HEK293 (cell line): ENCODE measurements around the gene CXCL17.

Source experiments
- GLIS2 ChIP-seq: fragments of 450-650 bp; formaldehyde crosslinking; IDR thresholded peaks from 2 replicates; pipeline ENCODE4 v1.5.1; 2016; ENCODE audit warnings: missing biosample characterization, missing genetic modification characterization
- KLF7 ChIP-seq: fragments of 450-650 bp; formaldehyde crosslinking; IDR thresholded peaks from 2 replicates; pipeline ENCODE4 v1.5.1; 2016; ENCODE audit warnings: missing biosample characterization, missing genetic modification characterization, borderline replicate concordance
- REPIN1 ChIP-seq: fragments of 450-650 bp; formaldehyde crosslinking; IDR thresholded peaks from 2 replicates; pipeline ENCODE4 v1.5.1; 2017; ENCODE audit warnings: missing biosample characterization, missing genetic modification characterization, low read depth
- TSHZ1 ChIP-seq: fragments of 450-650 bp; formaldehyde crosslinking; IDR thresholded peaks from 2 replicates; pipeline ENCODE4 v1.5.1; 2016; ENCODE audit warnings: missing biosample characterization, missing genetic modification characterization, borderline replicate concordance
- ZNF114 ChIP-seq: fragments of 450-650 bp; formaldehyde crosslinking; IDR thresholded peaks from 2 replicates; pipeline ENCODE4 v1.5.0; 2017; ENCODE audit warnings: missing biosample characterization, missing genetic modification characterization
- ZNF140 ChIP-seq: fragments of 450-650 bp; formaldehyde crosslinking; IDR thresholded peaks from 2 replicates; pipeline ENCODE4 v1.5.1; 2016; ENCODE audit warnings: missing biosample characterization, missing genetic modification characterization
- ZNF157 ChIP-seq: fragments of 450-650 bp; formaldehyde crosslinking; IDR thresholded peaks from 2 replicates; pipeline ENCODE4 v1.5.1; 2016; ENCODE audit warnings: missing biosample characterization, missing genetic modification characterization
- ZNF175 ChIP-seq: fragments of 450-650 bp; formaldehyde crosslinking; IDR thresholded peaks from 2 replicates; pipeline ENCODE4 v1.5.1; 2016; ENCODE audit warnings: missing biosample characterization, missing genetic modification characterization
- ZNF266 ChIP-seq: fragments of 450-650 bp; formaldehyde crosslinking; IDR thresholded peaks from 2 replicates; pipeline ENCODE4 v1.5.1; 2016; ENCODE audit warnings: missing biosample characterization, missing genetic modification characterization, low read depth
- ZNF274 ChIP-seq, 2 experiments: fragments of 200-500 bp in 1 of 2; fragments of 450-650 bp in 1 of 2; sonication (Bioruptor generic) in 1 of 2; formaldehyde crosslinking in 1 of 2; IDR thresholded peaks; 2 replicates each; pipeline versions ENCODE4 v1.5.1 to v1.6.1; 2014 to 2016; ENCODE audit warnings: borderline replicate concordance in 1 of 2, inconsistent platforms in 1 of 2, low read length in 1 of 2, missing biosample characterization in 1 of 2, missing genetic modification characterization in 1 of 2
- ZNF302 ChIP-seq: fragments of 450-650 bp; formaldehyde crosslinking; IDR thresholded peaks from 2 replicates; pipeline ENCODE4 v1.5.1; 2016; ENCODE audit warnings: missing biosample characterization, missing genetic modification characterization, low read depth
- ZNF404 ChIP-seq: fragments of 450-650 bp; formaldehyde crosslinking; IDR thresholded peaks from 2 replicates; pipeline ENCODE4 v1.5.1; 2017; ENCODE audit warnings: missing biosample characterization, missing genetic modification characterization
- ZNF426 ChIP-seq: fragments of 450-650 bp; formaldehyde crosslinking; IDR thresholded peaks from 2 replicates; pipeline ENCODE4 v1.5.1; 2017; ENCODE audit warnings: missing biosample characterization, missing genetic modification characterization, mild to moderate bottlenecking, inconsistent platforms, moderate library complexity
- ZNF433 ChIP-seq: fragments of 450-650 bp; formaldehyde crosslinking; IDR thresholded peaks from 2 replicates; pipeline ENCODE4 v1.5.1; 2016; ENCODE audit warnings: missing biosample characterization, missing genetic modification characterization, low read depth
- ZNF560 ChIP-seq: fragments of 450-650 bp; formaldehyde crosslinking; IDR thresholded peaks from 2 replicates; pipeline ENCODE4 v1.5.1; 2017; ENCODE audit warnings: missing biosample characterization, missing genetic modification characterization, borderline replicate concordance
- ZNF76 ChIP-seq: fragments of 450-650 bp; formaldehyde crosslinking; IDR thresholded peaks from 2 replicates; pipeline ENCODE4; 2016; ENCODE audit warnings: low read depth, missing biosample characterization, missing genetic modification characterization, borderline replicate concordance
- ZSCAN23 ChIP-seq: fragments of 450-650 bp; formaldehyde crosslinking; IDR thresholded peaks from 2 replicates; pipeline ENCODE4 v1.5.1; 2016; ENCODE audit warnings: missing biosample characterization, missing genetic modification characterization
- TF ChIP-seq, protein P1 (sequence below): fragments of 450-650 bp; formaldehyde crosslinking; conservative IDR thresholded peaks from 2 replicates; pipeline ENCODE4 v1.5.1; 2016; ENCODE audit warnings: low read depth, missing biosample characterization, missing genetic modification characterization
- TF ChIP-seq, protein P2 (sequence below): fragments of 450-650 bp; formaldehyde crosslinking; IDR thresholded peaks from 2 replicates; pipeline ENCODE4 v1.5.1; 2017; ENCODE audit warnings: missing biosample characterization, missing genetic modification characterization
- TF ChIP-seq, protein P3 (sequence below): fragments of 450-650 bp; formaldehyde crosslinking; IDR thresholded peaks from 2 replicates; pipeline ENCODE4 v1.5.1; 2016; ENCODE audit warnings: missing biosample characterization, missing genetic modification characterization
- TF ChIP-seq, protein P4 (sequence below): fragments of 450-650 bp; formaldehyde crosslinking; IDR thresholded peaks from 2 replicates; pipeline ENCODE4 v1.5.1; 2017; ENCODE audit warnings: missing biosample characterization, missing genetic modification characterization
- TF ChIP-seq, protein P5 (sequence below): fragments of 450-650 bp; formaldehyde crosslinking; IDR thresholded peaks from 2 replicates; pipeline ENCODE4 v1.5.0; 2017; ENCODE audit warnings: missing biosample characterization, missing genetic modification characterization, borderline replicate concordance

The CXCL17 gene

GRCh38 chr19:42455621-42456081 lies 12.9 kb upstream of the CXCL17 start (continued):
- TF ChIP-seq, protein P1, sequence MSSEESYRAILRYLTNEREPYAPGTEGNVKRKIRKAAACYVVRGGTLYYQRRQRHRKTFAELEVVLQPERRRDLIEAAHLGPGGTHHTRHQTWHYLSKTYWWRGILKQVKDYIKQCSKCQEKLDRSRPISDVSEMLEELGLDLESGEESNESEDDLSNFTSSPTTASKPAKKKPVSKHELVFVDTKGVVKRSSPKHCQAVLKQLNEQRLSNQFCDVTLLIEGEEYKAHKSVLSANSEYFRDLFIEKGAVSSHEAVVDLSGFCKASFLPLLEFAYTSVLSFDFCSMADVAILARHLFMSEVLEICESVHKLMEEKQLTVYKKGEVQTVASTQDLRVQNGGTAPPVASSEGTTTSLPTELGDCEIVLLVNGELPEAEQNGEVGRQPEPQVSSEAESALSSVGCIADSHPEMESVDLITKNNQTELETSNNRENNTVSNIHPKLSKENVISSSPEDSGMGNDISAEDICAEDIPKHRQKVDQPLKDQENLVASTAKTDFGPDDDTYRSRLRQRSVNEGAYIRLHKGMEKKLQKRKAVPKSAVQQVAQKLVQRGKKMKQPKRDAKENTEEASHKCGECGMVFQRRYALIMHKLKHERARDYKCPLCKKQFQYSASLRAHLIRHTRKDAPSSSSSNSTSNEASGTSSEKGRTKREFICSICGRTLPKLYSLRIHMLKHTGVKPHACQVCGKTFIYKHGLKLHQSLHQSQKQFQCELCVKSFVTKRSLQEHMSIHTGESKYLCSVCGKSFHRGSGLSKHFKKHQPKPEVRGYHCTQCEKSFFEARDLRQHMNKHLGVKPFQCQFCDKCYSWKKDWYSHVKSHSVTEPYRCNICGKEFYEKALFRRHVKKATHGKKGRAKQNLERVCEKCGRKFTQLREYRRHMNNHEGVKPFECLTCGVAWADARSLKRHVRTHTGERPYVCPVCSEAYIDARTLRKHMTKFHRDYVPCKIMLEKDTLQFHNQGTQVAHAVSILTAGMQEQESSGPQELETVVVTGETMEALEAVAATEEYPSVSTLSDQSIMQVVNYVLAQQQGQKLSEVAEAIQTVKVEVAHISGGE (tag by site-specific recombination): no peak
- TF ChIP-seq ZNF274 (IDR thresholded peaks at IDR 0.05; ENCODE audit: low read length) (no peak), ZNF274 (tag by site-specific recombination; IDR thresholded peaks at IDR 0.05; ENCODE audit: borderline replicate concordance) (no peak), ZNF157 (tag by site-specific recombination) (no peak), ZNF560 (tag by site-specific recombination) (no peak), KLF7 (tag by site-specific recombination) (no peak), ZNF76 (tag by site-specific recombination) (no peak), ZNF266 (tag by site-specific recombination) (no peak), ZNF404 (tag by site-specific recombination) (no peak), ZNF426 (tag by site-specific recombination) (no peak), TSHZ1 (no peak), ZNF433 (tag by site-specific recombination) (no peak), ZNF140 (tag by site-specific recombination) (no peak), ZSCAN23 (tag by site-specific recombination) (no peak), ZNF302 (tag by site-specific recombination) (no peak), ZNF175 (tag by site-specific recombination) (no peak), REPIN1 (no peak), GLIS2 (no peak), ZNF114 (tag by site-specific recombination) (no peak)
- TF ChIP-seq, protein P2, sequence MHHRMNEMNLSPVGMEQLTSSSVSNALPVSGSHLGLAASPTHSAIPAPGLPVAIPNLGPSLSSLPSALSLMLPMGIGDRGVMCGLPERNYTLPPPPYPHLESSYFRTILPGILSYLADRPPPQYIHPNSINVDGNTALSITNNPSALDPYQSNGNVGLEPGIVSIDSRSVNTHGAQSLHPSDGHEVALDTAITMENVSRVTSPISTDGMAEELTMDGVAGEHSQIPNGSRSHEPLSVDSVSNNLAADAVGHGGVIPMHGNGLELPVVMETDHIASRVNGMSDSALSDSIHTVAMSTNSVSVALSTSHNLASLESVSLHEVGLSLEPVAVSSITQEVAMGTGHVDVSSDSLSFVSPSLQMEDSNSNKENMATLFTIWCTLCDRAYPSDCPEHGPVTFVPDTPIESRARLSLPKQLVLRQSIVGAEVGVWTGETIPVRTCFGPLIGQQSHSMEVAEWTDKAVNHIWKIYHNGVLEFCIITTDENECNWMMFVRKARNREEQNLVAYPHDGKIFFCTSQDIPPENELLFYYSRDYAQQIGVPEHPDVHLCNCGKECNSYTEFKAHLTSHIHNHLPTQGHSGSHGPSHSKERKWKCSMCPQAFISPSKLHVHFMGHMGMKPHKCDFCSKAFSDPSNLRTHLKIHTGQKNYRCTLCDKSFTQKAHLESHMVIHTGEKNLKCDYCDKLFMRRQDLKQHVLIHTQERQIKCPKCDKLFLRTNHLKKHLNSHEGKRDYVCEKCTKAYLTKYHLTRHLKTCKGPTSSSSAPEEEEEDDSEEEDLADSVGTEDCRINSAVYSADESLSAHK: no peak
- TF ChIP-seq, protein P3, sequence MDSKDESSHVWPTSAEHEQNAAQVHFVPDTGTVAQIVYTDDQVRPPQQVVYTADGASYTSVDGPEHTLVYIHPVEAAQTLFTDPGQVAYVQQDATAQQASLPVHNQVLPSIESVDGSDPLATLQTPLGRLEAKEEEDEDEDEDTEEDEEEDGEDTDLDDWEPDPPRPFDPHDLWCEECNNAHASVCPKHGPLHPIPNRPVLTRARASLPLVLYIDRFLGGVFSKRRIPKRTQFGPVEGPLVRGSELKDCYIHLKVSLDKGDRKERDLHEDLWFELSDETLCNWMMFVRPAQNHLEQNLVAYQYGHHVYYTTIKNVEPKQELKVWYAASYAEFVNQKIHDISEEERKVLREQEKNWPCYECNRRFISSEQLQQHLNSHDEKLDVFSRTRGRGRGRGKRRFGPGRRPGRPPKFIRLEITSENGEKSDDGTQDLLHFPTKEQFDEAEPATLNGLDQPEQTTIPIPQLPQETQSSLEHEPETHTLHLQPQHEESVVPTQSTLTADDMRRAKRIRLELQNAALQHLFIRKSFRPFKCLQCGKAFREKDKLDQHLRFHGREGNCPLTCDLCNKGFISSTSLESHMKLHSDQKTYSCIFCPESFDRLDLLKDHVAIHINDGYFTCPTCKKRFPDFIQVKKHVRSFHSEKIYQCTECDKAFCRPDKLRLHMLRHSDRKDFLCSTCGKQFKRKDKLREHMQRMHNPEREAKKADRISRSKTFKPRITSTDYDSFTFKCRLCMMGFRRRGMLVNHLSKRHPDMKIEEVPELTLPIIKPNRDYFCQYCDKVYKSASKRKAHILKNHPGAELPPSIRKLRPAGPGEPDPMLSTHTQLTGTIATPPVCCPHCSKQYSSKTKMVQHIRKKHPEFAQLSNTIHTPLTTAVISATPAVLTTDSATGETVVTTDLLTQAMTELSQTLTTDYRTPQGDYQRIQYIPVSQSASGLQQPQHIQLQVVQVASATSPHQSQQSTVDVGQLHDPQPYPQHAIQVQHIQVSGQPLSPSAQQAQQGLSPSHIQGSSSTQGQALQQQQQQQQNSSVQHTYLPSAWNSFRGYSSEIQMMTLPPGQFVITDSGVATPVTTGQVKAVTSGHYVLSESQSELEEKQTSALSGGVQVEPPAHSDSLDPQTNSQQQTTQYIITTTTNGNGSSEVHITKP (tag by site-specific recombination): peak; percentile 75
- TF ChIP-seq, protein P4, sequence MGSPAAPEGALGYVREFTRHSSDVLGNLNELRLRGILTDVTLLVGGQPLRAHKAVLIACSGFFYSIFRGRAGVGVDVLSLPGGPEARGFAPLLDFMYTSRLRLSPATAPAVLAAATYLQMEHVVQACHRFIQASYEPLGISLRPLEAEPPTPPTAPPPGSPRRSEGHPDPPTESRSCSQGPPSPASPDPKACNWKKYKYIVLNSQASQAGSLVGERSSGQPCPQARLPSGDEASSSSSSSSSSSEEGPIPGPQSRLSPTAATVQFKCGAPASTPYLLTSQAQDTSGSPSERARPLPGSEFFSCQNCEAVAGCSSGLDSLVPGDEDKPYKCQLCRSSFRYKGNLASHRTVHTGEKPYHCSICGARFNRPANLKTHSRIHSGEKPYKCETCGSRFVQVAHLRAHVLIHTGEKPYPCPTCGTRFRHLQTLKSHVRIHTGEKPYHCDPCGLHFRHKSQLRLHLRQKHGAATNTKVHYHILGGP (tag by site-specific recombination): no peak
- TF ChIP-seq, protein P5, sequence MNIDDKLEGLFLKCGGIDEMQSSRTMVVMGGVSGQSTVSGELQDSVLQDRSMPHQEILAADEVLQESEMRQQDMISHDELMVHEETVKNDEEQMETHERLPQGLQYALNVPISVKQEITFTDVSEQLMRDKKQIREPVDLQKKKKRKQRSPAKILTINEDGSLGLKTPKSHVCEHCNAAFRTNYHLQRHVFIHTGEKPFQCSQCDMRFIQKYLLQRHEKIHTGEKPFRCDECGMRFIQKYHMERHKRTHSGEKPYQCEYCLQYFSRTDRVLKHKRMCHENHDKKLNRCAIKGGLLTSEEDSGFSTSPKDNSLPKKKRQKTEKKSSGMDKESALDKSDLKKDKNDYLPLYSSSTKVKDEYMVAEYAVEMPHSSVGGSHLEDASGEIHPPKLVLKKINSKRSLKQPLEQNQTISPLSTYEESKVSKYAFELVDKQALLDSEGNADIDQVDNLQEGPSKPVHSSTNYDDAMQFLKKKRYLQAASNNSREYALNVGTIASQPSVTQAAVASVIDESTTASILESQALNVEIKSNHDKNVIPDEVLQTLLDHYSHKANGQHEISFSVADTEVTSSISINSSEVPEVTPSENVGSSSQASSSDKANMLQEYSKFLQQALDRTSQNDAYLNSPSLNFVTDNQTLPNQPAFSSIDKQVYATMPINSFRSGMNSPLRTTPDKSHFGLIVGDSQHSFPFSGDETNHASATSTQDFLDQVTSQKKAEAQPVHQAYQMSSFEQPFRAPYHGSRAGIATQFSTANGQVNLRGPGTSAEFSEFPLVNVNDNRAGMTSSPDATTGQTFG (tag by site-specific recombination): no peak
